ENCODE results near the gene ANKHD1. TPM values are rescaled to one million over a fixed set of nuclear protein-coding genes. Genes with fewer than 3 reads are reported as not detected.

The ANKHD1 gene
- polyA plus RNA-seq, 1 donor from 2014 or later, result 61.8 TPM

GRCh38 chr5:140564196-140565023 lies 162.8 kb downstream of the ANKHD1 start, which contains the start of the genes APBB3 and SLC35A4:
TSS of gene APBB3 (minus strand) at chr5:140564598. CDS start at chr5:140564245, 353 bp downstream.
TSS of gene SLC35A4 (plus strand) at chr5:140564828. CDS start at chr5:140567170, 2,342 bp downstream.
- TF ChIP-seq EP300 (conservative IDR thresholded peaks at IDR 0.05; ENCODE audit: poor library complexity, severe bottlenecking) (peak; percentile 86), TAF1 (IDR thresholded peaks at IDR 0.05; ENCODE audit: low read depth) (peak; percentile 79), REST (IDR thresholded peaks at IDR 0.05; ENCODE audit: borderline replicate concordance) (peak; percentile 52), CTCF (IDR thresholded peaks at IDR 0.05; ENCODE audit: poor library complexity, severe bottlenecking) (peak; percentile 19), SMC3 (conservative IDR thresholded peaks at IDR 0.05; ENCODE audit: poor library complexity) (peak; percentile 38), MXI1 (conservative IDR thresholded peaks at IDR 0.05; ENCODE audit: poor library complexity, severe bottlenecking) (peak; percentile 94), EZH2 (IDR thresholded peaks at IDR 0.05; ENCODE audit: borderline replicate concordance, insufficient read depth, low read length, poor library complexity, severe bottlenecking) (no peak), RAD21 (conservative IDR thresholded peaks at IDR 0.05) (no peak), POLR2AphosphoS5 (IDR thresholded peaks at IDR 0.05) (peak; percentile 96)
- peak within 1 kb of the TSS; percentile 99 for H3K4me3 ChIP-seq (ENCODE audit: low read length)
- no peaks in the 10 kb centered on the region for H3K27me3 ChIP-seq (ENCODE audit: insufficient read depth, low read depth, low read length)
- H3K9me3 ChIP-seq (ENCODE audit: low read length), result no peaks in the 10 kb centered on the region
- H4K20me1 ChIP-seq (ENCODE audit: insufficient read depth), result no peaks in the 10 kb centered on the region
- H3K4me2 ChIP-seq (ENCODE audit: low read length), result peak within 1 kb of the TSS; percentile 99
- peak within 1 kb of the TSS; percentile 98 for H3K9ac ChIP-seq (ENCODE audit: low read length)
- H3K9me2 ChIP-seq (ENCODE audit: insufficient read depth, low read length), result no peaks in the 10 kb centered on the region
- H2AFZ ChIP-seq (ENCODE audit: low read depth, low read length), result peak within 1 kb of the TSS; percentile 91
- peak within 1 kb of the TSS; percentile 92 for H3K27ac ChIP-seq (ENCODE audit: low read length)
- no peaks in the 10 kb centered on the region for H3F3A ChIP-seq (ENCODE audit: insufficient read depth, low read length, poor library complexity, severe bottlenecking)
- peaks cover 14% of the 10 kb centered on the region for H3K79me2 ChIP-seq (replicated peaks; ENCODE audit: insufficient read depth, low read length)
- no peaks in the 10 kb centered on the region for H3K36me3 ChIP-seq (ENCODE audit: insufficient read depth, low read length)

DNA sequence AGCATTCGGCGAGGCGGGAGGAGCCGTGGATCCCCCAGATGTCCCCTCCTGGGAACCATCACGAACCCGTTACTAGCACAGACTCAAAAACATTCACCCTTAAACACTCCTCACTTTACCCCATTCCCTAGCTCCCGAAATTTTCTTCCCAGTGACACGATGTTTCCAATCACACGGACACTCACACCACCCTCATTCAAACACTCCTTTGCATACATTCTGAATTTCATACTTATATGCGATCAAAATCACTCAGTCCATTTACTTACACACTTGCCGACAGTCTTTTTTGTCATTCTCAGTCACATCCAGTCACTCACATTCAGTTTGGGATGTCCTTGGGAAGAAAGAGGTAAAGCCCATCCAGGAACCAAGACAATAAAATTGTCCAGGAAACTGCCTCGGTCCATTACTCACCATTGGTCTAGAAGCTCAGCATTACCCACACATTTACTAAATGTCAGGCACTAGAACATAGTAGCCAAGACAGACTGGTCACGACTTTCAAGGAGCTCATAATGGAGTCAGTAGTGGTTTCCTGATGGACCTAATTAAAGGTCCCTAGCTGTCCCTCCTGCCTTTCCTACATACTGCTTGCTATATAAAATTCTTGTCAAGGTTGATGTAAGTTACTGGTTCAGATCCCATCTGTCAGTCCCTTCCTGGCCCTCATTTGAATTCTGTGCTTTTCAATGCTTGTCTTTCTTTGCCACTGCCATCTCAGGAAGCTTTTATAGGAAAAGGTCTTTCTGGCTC lies 163.6 kb downstream of the ANKHD1 start:
- H3K27ac ChIP-seq (ENCODE audit: low read length), result peak overlapping the region; percentile 92
- H3K4me3 ChIP-seq (ENCODE audit: low read length), result peak overlapping the region; percentile 99
- H4K20me1 ChIP-seq (ENCODE audit: insufficient read depth), result no peaks in the 10 kb centered on the region
- H3K79me2 ChIP-seq (replicated peaks; ENCODE audit: insufficient read depth, low read length), result peaks cover 14% of the 10 kb centered on the region
- peak overlapping the region; percentile 98 for H3K9ac ChIP-seq (ENCODE audit: low read length)
- H3K9me3 ChIP-seq (ENCODE audit: low read length), result no peaks in the 10 kb centered on the region
- no peaks in the 10 kb centered on the region for H3K9me2 ChIP-seq (ENCODE audit: insufficient read depth, low read length)
- H3F3A ChIP-seq (ENCODE audit: insufficient read depth, low read length, poor library complexity, severe bottlenecking), result no peaks in the 10 kb centered on the region
- H3K36me3 ChIP-seq (ENCODE audit: insufficient read depth, low read length), result no peaks in the 10 kb centered on the region
- TF ChIP-seq POLR2AphosphoS5 (IDR thresholded peaks at IDR 0.05) (no peak), SMC3 (conservative IDR thresholded peaks at IDR 0.05; ENCODE audit: poor library complexity) (no peak), EP300 (conservative IDR thresholded peaks at IDR 0.05; ENCODE audit: poor library complexity, severe bottlenecking) (no peak), RAD21 (conservative IDR thresholded peaks at IDR 0.05) (no peak), MXI1 (conservative IDR thresholded peaks at IDR 0.05; ENCODE audit: poor library complexity, severe bottlenecking) (no peak), EZH2 (IDR thresholded peaks at IDR 0.05; ENCODE audit: borderline replicate concordance, insufficient read depth, low read length, poor library complexity, severe bottlenecking) (no peak), CTCF (IDR thresholded peaks at IDR 0.05; ENCODE audit: poor library complexity, severe bottlenecking) (no peak), TAF1 (IDR thresholded peaks at IDR 0.05; ENCODE audit: low read depth) (no peak), REST (IDR thresholded peaks at IDR 0.05; ENCODE audit: borderline replicate concordance) (no peak)
- H2AFZ ChIP-seq (ENCODE audit: low read depth, low read length), result peak overlapping the region; percentile 81
- peak overlapping the region; percentile 82 for H3K4me2 ChIP-seq (ENCODE audit: low read length)
- H3K27me3 ChIP-seq (ENCODE audit: insufficient read depth, low read depth, low read length), result no peaks in the 10 kb centered on the region
